Endothelial cell (in vitro differentiated cells): ENCODE results near the gene GLRB. TPM values are rescaled to one million over a fixed set of nuclear protein-coding genes. Genes with fewer than 3 reads are reported as not detected.

ENCODE experiments used
- DNase-seq: peaks from one replicate; pipeline ENCODE4 v3.0.0; 2021; ENCODE audit warnings: low spot score
- H3K27ac Mint-ChIP-seq: one replicate; pipeline ENCODE4 v1.8.0; 2021; ENCODE audit warnings: mixed read lengths, inconsistent platforms; ENCODE audit not compliant: unreplicated experiment
- H3K27me3 Mint-ChIP-seq: one replicate; pipeline ENCODE4 v1.8.0; 2021; ENCODE audit warnings: mild to moderate bottlenecking, moderate library complexity, mixed read lengths, inconsistent platforms; ENCODE audit not compliant: unreplicated experiment
- H3K36me3 Mint-ChIP-seq: one replicate; pipeline ENCODE4 v1.8.0; 2021; ENCODE audit warnings: mild to moderate bottlenecking, low read depth, mixed read lengths, inconsistent platforms; ENCODE audit not compliant: unreplicated experiment
- H3K4me1 Mint-ChIP-seq: one replicate; pipeline ENCODE4 v1.8.0; 2021; ENCODE audit warnings: mild to moderate bottlenecking, mixed read lengths, inconsistent platforms; ENCODE audit not compliant: unreplicated experiment
- H3K4me3 Mint-ChIP-seq: one replicate; pipeline ENCODE4 v1.8.0; 2021; ENCODE audit warnings: mild to moderate bottlenecking, mixed read lengths, inconsistent platforms; ENCODE audit not compliant: unreplicated experiment
- H3K9me3 Mint-ChIP-seq: one replicate; pipeline ENCODE4 v1.8.0; 2021; ENCODE audit warnings: mixed read lengths, inconsistent platforms; ENCODE audit not compliant: unreplicated experiment
- CTCF ChIP-seq: fragments of 200-600 bp; sonication (generic); IDR thresholded peaks from one replicate; pipeline ENCODE4 v1.5.0; 2021; ENCODE audit warnings: antibody characterized with exemption; ENCODE audit not compliant: unreplicated experiment
- total RNA-seq: library from RNA; stranded (reverse); fragmentation: NEBNext Ultra II Directional; extraction: Animal tissue kit (Norgen Biotek cat#: 25700); gene quantifications from one replicate; pipeline ENCODE4 v1.2.1, GENCODE V29; 2021; ENCODE audit not compliant: unreplicated experiment

GLRB gene
- total RNA-seq, 1 donor from 2014 or later, result 1.0 TPM

GRCh38 chr4:157184300-157184699 is 108.3 kb downstream of the GLRB start:
- no peaks in the 10 kb centered on the region for H3K9me3 Mint-ChIP-seq
- TF ChIP-seq CTCF, result no peak
- H3K4me1 Mint-ChIP-seq, result no peaks in the 10 kb centered on the region
- DNase-seq, result no peak
- H3K27ac Mint-ChIP-seq, result no peak overlapping the region
- no peak overlapping the region for H3K4me3 Mint-ChIP-seq
- no peaks in the 10 kb centered on the region for H3K36me3 Mint-ChIP-seq
- H3K27me3 Mint-ChIP-seq, result no peaks in the 10 kb centered on the region

GRCh38 chr4:157185363-157185762 is 109.4 kb downstream of the GLRB start:
- Mint-ChIP-seq H3K4me1 (no peaks in the 10 kb centered on the region), H3K9me3 (no peaks in the 10 kb centered on the region), H3K4me3 (no peak overlapping the region), H3K27ac (no peak overlapping the region), H3K27me3 (no peaks in the 10 kb centered on the region), H3K36me3 (no peaks in the 10 kb centered on the region)
- DNase-seq, result no peak
- no peak for TF ChIP-seq CTCF

GRCh38 chr4:157195374-157195773 is 119.4 kb downstream of the GLRB start:
- Mint-ChIP-seq H3K9me3 (no peaks in the 10 kb centered on the region), H3K36me3 (no peaks in the 10 kb centered on the region), H3K27ac (no peak overlapping the region), H3K27me3 (no peaks in the 10 kb centered on the region), H3K4me3 (no peak overlapping the region), H3K4me1 (no peaks in the 10 kb centered on the region)
- no peak for TF ChIP-seq CTCF
- no peak for DNase-seq

GRCh38 chr4:157196046-157196445 is 120.1 kb downstream of the GLRB start:
- no peaks in the 10 kb centered on the region for H3K4me1 Mint-ChIP-seq
- no peaks in the 10 kb centered on the region for H3K36me3 Mint-ChIP-seq
- no peak overlapping the region for H3K27ac Mint-ChIP-seq
- no peak for TF ChIP-seq CTCF
- H3K4me3 Mint-ChIP-seq, result no peak overlapping the region
- no peak for DNase-seq
- H3K9me3 Mint-ChIP-seq, result no peaks in the 10 kb centered on the region
- no peaks in the 10 kb centered on the region for H3K27me3 Mint-ChIP-seq

DNA sequence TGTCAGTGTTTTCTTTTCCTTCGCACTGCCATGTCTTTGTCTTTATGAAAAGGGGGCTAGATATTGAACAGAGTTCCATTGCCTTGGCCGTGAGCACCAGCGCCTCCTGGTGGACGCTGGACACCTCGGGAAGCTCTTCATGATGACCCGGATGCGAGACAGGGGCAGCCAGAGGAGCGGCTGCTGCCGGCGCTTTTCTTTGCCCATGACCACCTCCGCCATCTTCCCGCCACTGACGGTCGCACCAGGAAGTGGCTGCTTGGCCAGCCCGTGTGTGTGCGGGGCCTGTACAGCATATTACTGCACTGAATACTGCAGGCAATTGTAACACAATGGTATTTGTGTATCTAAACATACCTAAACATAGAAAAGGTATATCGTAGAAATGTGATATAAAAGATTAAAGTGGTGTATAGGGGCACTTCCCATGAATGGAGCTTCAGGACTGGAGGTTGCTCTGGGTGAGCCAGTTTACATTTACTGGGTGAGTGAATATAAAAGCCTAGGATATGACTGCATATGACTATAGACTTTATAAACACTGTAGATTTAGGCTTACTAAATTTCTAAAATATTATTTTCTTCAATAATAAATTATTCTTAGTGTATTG is 128.8 kb downstream of the GLRB start:
- Mint-ChIP-seq H3K9me3 (no peaks in the 10 kb centered on the region), H3K4me3 (no peak overlapping the region), H3K27me3 (no peaks in the 10 kb centered on the region), H3K36me3 (no peaks in the 10 kb centered on the region), H3K4me1 (no peaks in the 10 kb centered on the region), H3K27ac (no peak overlapping the region)
- TF ChIP-seq CTCF, result peak; percentile 65
- DNase-seq, result peak; percentile 55
